NOMO-1 treated with DMSO at 0.1 percent for 48 hours (cell line): Measurements from ENCODE around the gene ZNF44.
A peak's percentile ranks its signal among the peaks of the same experiment; 100 is the strongest.
"Not testable (repeated sequence)": the region's sequence is repeated elsewhere in the genome, so short reads cannot be mapped to it uniquely, and the experiment has no call there.

Experiments used
- DNase-seq: peaks from one replicate; lab custom pipeline; 2025; ENCODE audit not compliant: unreplicated experiment; lab: John Stamatoyannopoulos, UW

ZNF44 gene

DNA sequence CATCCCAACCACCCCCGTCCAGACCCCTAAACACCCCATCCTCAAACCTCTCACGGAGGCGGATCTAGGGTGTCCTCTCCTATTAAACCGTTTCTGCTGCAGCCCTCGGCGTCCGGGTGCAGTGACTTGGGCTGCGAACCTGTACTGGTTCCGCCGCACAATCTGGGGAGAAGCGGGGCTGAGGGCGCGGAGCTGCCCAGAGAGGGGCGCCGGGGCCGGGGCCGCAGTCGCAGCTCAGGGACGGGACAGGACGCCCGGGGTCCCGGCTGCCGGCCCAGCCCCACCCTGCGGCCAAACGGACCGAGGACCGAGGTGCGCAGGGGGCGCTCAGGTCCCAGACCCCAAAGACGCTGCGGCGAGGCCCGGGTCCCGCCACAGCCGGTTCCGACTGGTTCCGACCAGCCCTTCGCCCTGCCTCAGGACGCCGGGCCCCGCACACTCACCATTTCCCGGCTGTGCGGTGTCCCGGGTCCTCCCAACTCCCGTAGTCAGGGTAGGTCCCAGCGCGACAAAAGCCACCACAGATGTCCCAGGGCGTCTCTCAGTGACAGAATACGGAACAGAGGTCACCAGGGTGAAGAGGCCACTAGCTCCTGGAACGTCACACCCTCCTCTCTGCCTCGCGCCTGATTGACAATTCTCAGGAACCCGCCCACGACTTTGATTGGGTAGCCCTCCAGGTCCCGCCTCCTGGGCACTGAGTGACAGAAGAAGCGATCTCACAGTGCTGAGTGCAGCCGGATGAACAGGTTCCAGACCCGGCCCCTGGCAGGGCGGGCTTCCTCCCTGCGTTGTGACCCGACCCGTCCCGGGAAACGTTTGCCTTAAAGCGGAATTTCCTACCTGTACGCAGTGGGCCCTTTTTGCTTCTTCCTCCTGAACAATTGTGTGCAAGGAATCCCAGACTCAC is at the start of gene ZNF44:
Gene ZNF44, minus strand, starts transcription at position 635 of the 910 bp plus-strand sequence. Its CDS starts 189 bp downstream, at position 446.
- peak; percentile 91 for DNase-seq

DNA sequence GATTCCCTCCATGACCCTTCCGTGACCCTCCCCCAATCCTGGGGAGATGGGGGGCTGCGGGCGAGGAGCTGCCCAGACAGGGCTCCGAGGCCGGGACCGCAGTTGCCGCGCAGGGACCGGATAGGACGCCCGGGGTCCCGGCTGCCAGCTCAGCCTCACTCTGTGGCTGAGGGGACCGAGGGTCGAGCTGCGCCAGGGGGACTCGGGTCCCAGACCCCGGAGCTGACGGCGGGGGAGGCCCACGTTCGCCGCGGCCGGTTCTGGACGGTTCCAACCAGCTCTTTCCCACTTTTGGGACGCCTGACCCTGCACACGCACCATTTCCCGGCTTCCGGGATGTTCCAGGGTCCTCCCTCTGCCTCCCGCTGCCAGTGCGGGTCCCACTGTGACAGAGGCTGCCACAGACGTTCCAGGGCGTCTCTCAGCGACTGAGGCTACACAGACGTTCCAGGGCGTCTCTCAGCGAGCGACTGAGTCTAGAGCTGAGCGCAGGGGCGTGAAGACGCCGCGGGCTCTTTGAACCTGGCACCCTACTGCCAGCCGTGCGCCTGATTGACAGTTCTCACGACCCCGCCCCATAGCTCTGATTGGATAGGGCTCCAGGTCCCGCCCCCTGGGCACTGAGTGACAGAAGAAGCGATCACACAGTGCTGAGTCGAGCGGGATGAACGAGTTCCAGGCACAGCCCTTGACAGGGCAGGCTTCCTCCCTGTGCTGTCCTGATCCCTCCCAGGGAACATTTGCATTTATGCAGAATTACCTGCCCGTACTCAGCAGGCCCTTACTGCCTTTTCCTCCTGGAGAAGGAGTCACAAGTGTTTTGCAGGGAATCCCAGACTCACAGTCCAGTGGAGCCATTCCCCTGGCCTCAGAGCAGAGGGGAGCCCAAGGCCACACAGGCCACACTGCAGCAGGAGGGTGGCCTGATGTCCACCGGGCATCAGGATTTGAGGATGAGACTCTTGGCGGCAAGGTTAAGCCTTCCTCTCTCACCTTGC is 38.8 kb upstream of the ZNF44 start, which contains the start of gene ZNF563:
Gene ZNF563, minus strand, starts transcription at position 472 of the 998 bp plus-strand sequence. Its CDS starts 151 bp downstream, at position 321.
- no peak for DNase-seq

- DNase-seq: no peak
These were observed 36.7 kb upstream of the ZNF44 start for GRCh38 chr19:12331211-12331941.

DNA sequence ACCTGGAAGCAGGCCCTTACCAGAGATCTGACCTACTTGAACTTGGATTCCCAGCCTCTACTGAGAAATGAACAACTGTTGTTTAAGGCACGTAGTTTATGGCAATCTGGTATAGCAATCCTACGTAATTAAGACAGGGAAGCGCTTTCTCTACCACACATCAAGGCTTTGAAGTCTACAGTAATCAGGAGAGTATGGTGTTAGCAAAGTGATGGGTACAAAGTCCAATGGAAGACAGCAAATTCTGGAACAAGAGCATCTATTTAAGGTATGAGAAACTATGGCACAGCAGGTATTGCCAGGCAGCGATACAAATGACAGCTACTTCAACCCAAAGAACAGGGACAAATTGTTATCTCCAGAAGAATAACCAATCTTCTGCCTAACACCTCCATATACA is 35.7 kb upstream of the ZNF44 start:
- DNase-seq: no peak

DNA sequence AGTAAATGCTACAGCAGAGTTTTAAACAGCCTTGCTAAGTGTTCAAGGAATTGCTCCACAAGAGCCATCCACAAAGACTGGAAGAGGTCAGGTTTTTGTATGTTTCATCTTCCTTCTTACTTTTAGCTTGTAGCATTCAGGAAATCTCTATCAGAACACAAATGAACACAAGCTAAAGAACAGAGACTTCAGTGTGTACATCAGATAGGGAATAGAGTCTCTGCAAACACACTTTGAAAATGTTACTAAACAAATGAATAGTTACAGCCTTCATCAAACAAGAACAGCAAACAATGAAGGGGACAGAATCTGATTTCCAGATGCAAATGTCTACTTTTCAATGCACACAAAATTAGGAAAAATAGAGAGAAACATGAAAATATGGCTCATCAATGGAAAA is 31.0 kb upstream of the ZNF44 start:
- no peak for DNase-seq

DNA sequence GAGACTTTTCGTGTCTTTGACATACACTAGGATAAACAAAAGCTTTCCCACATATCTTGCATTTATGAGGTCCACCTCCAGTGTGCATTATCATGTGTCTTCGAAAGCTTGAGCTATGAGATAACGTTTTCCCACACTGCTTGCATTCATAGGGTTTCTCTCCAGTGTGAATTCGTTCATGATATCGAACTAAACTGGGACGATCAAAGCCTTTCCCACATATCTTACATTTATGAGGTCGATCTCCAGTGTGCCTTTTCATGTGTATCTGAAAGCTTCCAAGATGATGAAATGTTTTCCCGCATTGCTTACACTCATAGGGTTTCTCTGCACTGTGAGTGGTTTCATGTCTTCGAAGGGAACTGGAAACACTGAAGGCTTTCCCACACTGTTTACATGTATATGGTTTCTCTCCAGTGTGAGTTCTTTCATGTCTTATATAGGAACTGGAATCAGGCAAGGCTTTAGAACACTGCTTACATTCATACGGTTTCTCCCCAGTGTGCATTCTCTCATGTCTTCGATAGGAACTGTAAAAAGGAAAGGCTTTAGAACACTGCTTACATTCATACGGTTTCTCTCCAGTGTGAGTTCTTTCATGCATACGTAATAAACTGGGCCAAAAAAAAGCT is 24.2 kb upstream of the ZNF44 start:
- DNase-seq: no peak

DNA sequence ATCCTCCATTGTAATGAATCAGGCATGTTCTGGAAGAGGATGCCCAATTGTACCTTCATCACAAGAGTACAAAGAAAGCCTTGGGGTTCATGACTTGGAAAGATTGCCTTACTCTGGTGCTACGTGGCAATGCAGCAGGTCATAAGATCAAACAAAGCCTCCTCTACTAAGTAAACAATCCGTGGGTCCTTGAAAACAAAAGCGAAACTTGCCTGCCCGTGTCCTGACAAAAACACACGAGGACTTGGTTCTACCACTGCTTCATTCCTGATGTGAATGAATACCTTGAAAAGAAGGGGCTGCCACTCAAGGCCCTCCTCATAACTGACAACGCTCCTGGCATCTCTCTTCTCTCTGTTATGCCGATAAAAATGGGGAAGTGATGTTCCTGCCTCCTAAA is 19.9 kb upstream of the ZNF44 start:
- DNase-seq: no peak

- DNase-seq: not testable (repeated sequence)
These were observed 14.2 kb upstream of the ZNF44 start for GRCh38 chr19:12308891-12309290.

GRCh38 chr19:12295191-12295590 is 508 bp upstream of the ZNF44 start:
- no peak for DNase-seq

- DNase-seq: peak; percentile 33
These were observed 870 bp downstream of the ZNF44 start for GRCh38 chr19:12293777-12294248.

- DNase-seq: no peak
These were observed 5.0 kb downstream of the ZNF44 start for GRCh38 chr19:12289790-12290065.

DNA sequence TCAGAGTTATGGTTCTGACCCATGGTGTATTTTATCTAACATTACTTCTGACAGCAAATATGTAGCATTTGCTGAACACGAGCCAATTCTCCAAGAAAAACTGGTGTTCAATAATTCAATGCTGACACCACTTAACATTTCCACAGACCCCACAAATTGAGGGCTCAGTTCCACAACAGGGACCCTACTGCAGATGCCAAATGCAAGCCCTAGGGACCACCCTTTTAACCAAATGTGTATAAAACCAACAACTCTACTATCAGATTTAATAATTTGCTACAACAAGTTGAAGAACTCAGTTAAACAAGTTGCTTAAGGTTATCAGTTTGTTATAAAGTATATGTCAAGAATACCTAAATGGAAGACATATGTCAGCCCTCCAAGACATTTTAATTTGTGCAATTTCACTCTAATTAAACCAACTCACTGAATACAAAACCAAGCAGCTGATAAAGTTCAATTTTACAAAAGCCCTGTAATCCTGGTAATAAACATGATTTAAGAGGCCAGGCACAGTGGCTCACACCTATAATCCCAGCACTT is 6.7 kb downstream of the ZNF44 start:
- DNase-seq: no peak

DNA sequence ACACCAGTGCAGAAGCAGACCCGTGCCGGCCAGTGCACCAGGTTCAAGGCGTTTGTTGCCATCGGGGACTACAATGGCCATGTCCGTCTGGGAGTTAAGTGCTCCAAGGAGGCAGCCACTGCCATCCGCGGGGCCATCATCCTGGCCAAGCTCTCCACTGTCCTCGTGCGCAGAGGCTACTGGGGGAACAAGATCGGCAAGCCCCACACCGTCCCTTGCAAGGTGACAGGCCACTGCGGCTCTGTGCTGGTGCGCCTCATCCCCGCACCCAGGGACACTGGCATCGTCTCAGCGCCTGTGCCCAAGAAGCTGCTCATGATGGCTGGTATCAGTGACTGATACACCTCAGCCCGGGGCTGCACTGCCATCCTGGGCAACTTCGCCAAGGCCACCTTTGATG is 10.1 kb downstream of the ZNF44 start:
- DNase-seq: no peak

DNA sequence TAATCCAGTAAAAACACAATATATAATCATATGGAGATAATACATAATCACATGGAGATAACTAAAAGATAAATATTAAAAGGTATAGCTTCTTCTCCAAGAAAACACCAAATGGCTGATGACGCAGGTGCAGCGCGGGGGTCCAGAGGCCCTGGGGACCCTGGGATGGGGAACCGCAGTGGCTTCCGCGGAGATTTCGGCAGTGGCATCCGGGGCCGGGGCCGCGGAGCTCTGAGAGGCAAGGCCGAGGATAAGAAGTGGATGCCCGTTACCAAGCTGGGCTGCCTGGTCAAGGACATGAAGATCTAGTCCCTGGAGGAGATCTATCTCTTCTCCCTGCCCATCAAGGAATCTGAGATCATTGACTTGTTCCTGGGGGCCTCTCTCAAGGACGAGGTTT is 10.5 kb downstream of the ZNF44 start:
- DNase-seq: no peak

DNA sequence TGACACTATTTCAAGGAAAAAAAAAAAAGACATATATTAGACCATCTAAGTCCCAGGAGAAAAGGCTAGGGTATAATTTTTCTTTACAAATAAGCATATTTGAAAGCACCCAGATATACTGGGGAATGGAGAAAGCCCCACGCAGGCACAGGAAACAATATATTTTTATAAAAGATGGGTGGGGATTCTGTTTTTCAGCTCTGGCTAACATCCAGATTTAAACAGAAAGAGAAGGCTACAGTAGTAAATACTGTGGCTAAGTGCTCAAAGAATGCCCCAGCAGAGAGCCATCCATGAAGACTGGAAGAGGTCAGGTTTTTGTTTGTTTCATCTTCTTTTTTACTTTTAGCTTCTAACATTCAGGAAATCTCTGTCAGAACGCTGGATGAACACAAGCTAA is 16.0 kb downstream of the ZNF44 start:
- DNase-seq: no peak

DNA sequence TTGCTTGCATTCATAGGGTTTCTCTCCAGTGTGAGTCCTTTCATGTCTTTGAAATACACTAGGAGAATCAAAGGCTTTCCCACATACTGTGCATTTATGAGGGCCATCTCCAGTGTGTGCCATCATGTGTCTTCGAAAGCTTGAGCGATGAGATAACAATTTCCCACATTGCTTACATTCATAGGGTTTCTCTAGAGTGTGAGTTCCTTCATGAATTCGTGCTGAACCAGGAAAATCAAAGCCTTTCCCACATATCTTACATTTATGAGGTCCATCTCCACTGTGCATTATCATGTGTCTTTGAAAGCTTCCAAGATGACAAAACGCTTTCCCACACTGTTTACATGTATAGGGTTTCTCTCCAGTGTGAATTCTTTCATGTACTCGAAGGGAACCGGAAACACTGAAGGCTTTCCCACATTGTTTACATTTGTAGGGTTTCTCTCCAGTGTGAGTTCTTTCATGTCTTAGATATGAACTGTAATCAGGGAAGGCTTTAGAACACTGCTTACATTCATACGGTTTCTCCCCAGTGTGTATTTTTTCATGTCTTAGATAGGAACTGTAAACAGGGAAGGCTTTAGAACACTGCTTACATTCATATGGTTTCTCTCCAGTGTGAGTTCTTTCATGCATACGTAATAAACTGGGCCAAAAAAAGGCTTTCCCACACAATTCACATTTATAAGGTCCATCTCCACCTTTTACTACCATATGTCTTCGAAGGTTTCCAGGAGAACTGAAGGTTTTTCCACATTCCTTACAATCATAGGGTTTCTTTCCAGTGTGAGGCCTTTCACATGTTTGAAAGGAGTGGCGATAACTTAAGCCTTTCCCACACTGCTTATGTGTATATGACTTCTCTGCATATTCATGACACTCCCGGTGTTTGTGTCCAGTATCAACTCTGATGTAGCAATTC is 21.4 kb downstream of the ZNF44 start:
- DNase-seq: no peak

- no peak for DNase-seq
These were observed 22.3 kb downstream of the ZNF44 start for GRCh38 chr19:12272386-12272785.

DNA sequence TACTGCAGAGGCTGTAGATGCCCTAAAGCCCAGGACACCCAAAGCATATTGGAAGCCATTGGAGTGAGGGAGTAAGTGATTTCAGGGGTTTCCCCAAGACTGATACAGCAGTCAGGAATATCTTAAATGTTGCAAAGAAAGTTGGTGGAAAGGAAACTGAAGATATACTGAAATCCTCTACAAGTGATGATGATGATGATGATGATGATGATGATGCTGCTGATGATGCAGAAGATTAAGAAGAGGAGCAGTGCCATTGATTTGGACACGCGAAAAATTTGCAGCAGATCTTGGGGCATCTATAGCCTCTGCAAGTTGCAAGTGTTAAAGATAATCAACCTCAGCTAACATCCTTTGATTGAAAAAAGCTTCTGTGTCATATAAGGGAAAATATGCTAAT is 23.8 kb downstream of the ZNF44 start:
- no peak for DNase-seq
